ENCODE results near the gene BRICD5. TPM values are rescaled to one million over a fixed set of nuclear protein-coding genes. Genes with fewer than 3 reads are reported as not detected.

The BRICD5 gene
- total RNA-seq, 1 donor from 2014 or later = 7.2 TPM

GRCh38 chr16:2199621-2200139 is 11.0 kb downstream of the BRICD5 start:
- no peak for DNase-seq (ENCODE audit: low read depth)

DNA sequence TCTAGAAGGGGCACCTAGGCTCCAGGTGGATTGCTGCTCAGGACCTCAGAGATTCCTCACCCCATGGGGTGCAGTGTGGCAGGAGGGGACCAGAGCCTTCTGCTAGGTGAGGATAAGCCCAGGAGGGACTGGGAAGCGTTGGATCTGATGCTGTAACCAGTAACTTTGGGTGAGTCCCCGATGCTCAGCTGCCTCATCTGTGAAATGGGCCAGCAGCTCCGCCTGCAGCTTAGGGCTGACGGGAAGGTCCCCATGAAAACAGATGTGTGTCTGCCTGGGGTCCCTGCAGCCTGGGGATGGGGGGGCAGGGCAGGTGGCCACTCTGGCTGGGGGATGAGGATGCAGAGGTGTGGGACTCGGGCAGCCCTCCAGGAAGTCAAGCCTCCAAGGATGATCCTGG is 11.6 kb downstream of the BRICD5 start:
- DNase-seq (ENCODE audit: low read depth) = no peak

DNA sequence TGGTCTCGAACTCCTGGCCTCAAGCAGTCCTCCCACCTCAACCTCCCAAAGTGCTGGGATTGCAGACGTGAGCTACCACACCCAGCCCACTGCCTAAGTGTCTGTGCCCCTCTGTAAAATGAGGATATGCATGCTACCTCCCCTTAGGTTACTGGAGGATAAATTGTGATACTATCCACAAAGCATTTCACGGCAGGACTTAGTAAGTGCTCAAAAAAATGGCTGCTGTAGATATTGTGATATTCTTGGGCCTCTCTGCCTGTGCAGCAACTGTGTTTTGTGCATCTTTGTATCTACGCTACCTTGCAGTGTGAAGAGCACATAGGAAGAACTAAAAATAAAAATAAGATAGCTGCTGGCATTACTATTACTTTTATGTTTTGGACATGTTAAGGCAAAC is 12.4 kb downstream of the BRICD5 start:
- no peak for DNase-seq (ENCODE audit: low read depth)

GRCh38 chr16:2197765-2198164 is 12.9 kb downstream of the BRICD5 start:
- DNase-seq (ENCODE audit: low read depth) = no peak

- DNase-seq (ENCODE audit: low read depth) = no peak
Observed at GRCh38 chr16:2196981-2197511, 13.6 kb downstream of the BRICD5 start.

- peak; percentile 31 for DNase-seq (ENCODE audit: low read depth)
Observed at GRCh38 chr16:2196162-2196980, 14.3 kb downstream of the BRICD5 start, which contains the start of gene CASKIN1. Gene CASKIN1 (minus strand): TSS chr16:2196605. CDS start chr16:2196432, 173 bp downstream.

- no peak for DNase-seq (ENCODE audit: low read depth)
Observed at GRCh38 chr16:2195322-2196161, 15.1 kb downstream of the BRICD5 start.

DNA sequence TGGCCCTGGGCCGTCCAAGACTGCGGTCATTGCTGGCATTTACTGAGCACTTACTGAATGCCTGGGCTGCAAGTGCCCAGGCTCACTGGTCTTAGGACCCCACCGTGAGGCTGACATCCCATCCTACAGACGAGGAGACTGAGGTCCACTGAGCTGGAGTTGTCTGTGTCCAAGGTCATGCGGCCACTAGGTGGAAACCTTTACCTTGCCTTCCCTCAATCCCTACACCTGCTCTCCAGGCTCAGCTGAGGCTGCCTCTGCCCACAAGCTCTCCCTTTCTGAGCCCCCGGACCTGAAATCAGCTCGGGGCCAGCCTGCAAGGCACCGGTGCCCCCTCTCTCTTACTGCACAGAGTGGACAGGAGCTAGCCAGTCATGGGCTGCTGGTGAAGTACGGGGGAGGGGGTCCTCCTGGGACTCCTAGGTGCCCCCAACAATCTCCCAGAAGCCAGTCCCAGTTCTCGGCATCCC is 15.8 kb downstream of the BRICD5 start:
- DNase-seq (ENCODE audit: low read depth) = peak; percentile 42

- no peak for DNase-seq (ENCODE audit: low read depth)
Observed at GRCh38 chr16:2194166-2194834, 16.4 kb downstream of the BRICD5 start.

GRCh38 chr16:2191446-2191706 is 19.3 kb downstream of the BRICD5 start:
- no peak for DNase-seq (ENCODE audit: low read depth)

DNA sequence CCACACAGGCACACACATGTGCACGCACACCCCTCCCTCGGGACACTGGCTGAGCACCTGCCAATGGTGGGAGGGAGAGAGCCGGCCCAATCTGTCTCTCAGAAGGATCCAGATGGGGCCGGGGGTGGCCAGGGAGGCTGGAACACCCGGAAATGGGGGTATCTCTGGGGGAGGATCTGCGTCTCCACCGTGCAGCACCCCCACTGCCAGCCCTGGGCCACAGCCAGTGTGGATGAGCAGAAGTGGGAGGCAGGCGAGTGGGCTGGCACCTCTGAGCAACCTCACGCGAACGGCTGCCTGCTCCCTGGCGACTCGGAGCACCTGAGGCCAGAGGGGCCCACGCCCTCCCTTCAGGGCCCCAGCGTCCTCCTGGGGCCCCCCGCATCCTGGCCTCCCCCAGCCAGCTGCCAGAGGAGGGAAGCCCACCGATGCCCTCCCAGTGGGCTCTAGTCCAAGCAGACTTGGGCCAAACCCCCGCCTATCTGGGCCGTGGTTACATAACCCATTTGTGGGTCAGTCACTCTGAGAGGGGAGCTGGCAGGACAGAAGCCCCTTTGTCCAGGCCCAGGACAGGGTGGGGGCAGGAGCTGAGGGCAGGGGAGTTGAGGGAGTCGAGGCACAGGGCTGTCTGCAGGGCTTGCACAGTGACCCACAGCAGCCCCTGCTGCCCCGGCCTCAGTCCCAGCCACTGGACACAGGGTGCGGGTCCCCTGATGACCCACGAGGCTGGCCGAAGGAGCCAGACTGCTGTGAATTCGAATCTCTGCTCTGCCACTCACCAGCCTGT is 19.8 kb downstream of the BRICD5 start:
- no peak for DNase-seq (ENCODE audit: low read depth)

- no peak for DNase-seq (ENCODE audit: low read depth)
Observed at GRCh38 chr16:2190002-2190658, 20.5 kb downstream of the BRICD5 start.

DNA sequence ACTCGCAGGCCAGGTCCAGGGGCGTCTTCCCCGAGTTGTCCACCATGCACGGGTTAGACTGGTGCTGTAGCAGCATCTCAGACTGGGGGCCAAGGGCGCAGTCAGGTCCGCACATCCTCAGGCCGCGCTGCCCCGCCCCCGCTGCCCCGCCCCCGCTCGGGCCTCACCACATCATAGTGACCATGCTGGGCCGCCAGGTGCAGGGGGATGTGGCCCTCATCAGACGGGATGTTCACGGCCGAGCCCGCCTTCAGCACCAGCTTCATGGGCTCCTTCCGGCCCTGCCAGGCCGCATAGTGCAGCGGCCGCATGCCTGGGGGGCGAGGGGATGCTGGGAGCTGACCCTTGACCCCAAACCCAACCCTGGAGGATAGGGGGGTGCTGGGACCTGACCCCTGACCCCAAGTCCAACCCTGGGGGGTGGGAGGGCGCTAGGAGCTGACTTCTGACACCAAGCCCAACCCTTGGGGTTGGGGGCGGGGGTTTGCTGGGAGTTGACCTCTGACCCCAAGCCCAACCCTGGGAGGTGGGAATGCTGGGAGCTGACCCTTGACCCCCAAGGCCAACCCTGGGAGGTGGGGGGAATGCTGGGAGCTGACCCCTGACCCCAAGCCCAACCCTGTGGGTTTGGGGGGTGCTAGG is 21.3 kb downstream of the BRICD5 start:
- DNase-seq (ENCODE audit: low read depth) = no peak

DNA sequence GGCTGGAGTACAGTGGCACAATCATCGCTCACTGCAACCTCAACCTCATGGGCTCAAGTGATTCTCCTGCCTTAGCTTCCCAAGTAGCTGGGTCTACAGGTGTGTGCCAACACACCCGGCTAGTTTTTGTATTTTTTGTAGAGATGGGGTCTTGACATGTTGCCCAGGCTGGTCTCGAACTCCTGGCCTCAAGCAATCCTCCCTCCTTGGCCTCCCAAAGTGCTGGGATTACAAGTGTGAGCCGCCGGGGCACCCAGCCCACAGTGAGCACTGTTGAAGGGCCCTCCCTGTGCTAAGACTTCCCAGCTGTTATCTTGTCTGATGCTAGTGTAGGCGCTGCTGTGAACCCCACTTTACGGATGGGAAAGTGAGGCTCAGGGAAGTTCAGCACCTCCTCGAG is 22.3 kb downstream of the BRICD5 start:
- no peak for DNase-seq (ENCODE audit: low read depth)

- no peak for DNase-seq (ENCODE audit: low read depth)
Observed at GRCh38 chr16:2187212-2187611, 23.5 kb downstream of the BRICD5 start.

- no peak for DNase-seq (ENCODE audit: low read depth)
Observed at GRCh38 chr16:2186505-2186904, 24.2 kb downstream of the BRICD5 start.

GRCh38 chr16:2186064-2186463 is 24.6 kb downstream of the BRICD5 start:
- DNase-seq (ENCODE audit: low read depth) = no peak

- no peak for DNase-seq (ENCODE audit: low read depth)
Observed at GRCh38 chr16:2184962-2185361, 25.7 kb downstream of the BRICD5 start.

DNA sequence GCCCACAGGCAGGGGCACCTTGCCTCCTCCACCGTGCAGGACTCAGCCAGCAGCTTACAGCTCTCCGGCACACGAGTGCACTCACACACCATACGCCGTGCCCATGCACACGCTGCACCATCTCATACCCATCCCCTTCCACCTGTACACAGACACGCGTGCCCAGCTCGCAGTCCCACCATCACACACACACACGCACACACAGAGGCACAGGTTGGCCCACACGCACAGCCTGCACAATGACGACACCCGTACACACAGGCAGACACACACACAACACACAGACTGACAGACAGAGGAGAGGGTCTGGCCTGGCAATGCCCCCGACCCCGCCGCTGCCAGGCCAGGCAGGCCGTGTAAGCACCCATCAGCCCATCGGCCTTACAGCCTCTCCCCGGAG is 26.3 kb downstream of the BRICD5 start:
- no peak for DNase-seq (ENCODE audit: low read depth)

GRCh38 chr16:2183671-2184070 is 27.0 kb downstream of the BRICD5 start:
- no peak for DNase-seq (ENCODE audit: low read depth)
